ENCODE data around the gene SEMA5A. TPM values are rescaled to one million over a fixed set of nuclear protein-coding genes. Genes with fewer than 3 reads are reported as not detected.

The SEMA5A gene
- total and polyA plus RNA-seq, 7 donors = 0.24 to 3.9 (median 0.66) TPM

GRCh38 chr5:9467199-9468059, 78.4 kb downstream of the SEMA5A start:
- H3K27ac ChIP-seq = no peak overlapping the region
- intact Hi-C loops (cut with DNase I) = no loop called here
- no peaks in the 10 kb centered on the region for H3K36me3 ChIP-seq (ENCODE audit: insufficient read depth in 1 of 2, low read depth in 1 of 2)
- no peaks in the 10 kb centered on the region for H3K4me1 ChIP-seq
- ATAC-seq = no peak
- DNase-seq = no peak
- no peaks in the 10 kb centered on the region for H3K27me3 ChIP-seq (ENCODE audit: insufficient read depth in 3 of 3, low read length in 2 of 3)
- no peak overlapping the region for H3K4me3 ChIP-seq
- H3K9me3 ChIP-seq = no peaks in the 10 kb centered on the region
- TF ChIP-seq CTCF (IDR thresholded peaks at IDR 0.05) = no peak
- 80 to 86% (median 80%) methylated on average over 13 of the region's 13 CpGs for WGBS, 3 donors

GRCh38 chr5:9466697-9467096, 79.2 kb downstream of the SEMA5A start:
- no peaks in the 10 kb centered on the region for H3K27me3 ChIP-seq (ENCODE audit: insufficient read depth in 3 of 3, low read length in 2 of 3)
- intact Hi-C loops (cut with DNase I) = no loop called here

GRCh38 chr5:9464478-9464877, 81.4 kb downstream of the SEMA5A start:
- Histone ChIP-seq H3K4me1 (no peaks in the 10 kb centered on the region), H3K4me3 (no peak overlapping the region), H3K36me3 (ENCODE audit: insufficient read depth in 1 of 2, low read depth in 1 of 2) (no peaks in the 10 kb centered on the region), H3K27ac (no peak overlapping the region), H3K27me3 (ENCODE audit: insufficient read depth in 3 of 3, low read length in 2 of 3) (no peaks in the 10 kb centered on the region), H3K9me3 (peaks cover under 1% of the 10 kb centered on the region)
- no peak for DNase-seq
- TF ChIP-seq CTCF (IDR thresholded peaks at IDR 0.05) = no peak
- ATAC-seq = no peak
- intact Hi-C loops (cut with DNase I) = no loop called here
- 70 to 78% (median 76%) methylated on average over 5 of the region's 5 CpGs for WGBS, 3 donors

More at GRCh38 chr5:9466697-9467096, 79.2 kb downstream of the SEMA5A start:
- Histone ChIP-seq H3K36me3 (ENCODE audit: insufficient read depth in 1 of 2, low read depth in 1 of 2) (no peaks in the 10 kb centered on the region), H3K9me3 (no peaks in the 10 kb centered on the region), H3K4me3 (no peak overlapping the region), H3K27ac (no peak overlapping the region), H3K4me1 (no peaks in the 10 kb centered on the region)
- DNase-seq (no peak), ATAC-seq (no peak)
- TF ChIP-seq CTCF (IDR thresholded peaks at IDR 0.05) = no peak
- 35 to 57% (median 47%) methylated on average over 1 of the region's 1 CpG for WGBS, 3 donors

GRCh38 chr5:9462109-9462508, 83.8 kb downstream of the SEMA5A start:
- 88 to 99% (median 91%) methylated on average over 3 of the region's 3 CpGs for WGBS, 3 donors
- no peak for ATAC-seq

More at GRCh38 chr5:9462109-9462508, 83.8 kb downstream of the SEMA5A start:
- H3K9me3 ChIP-seq = peaks cover 4% of the 10 kb centered on the region
- no peak overlapping the region for H3K27ac ChIP-seq
- H3K4me3 ChIP-seq = no peak overlapping the region
- no peaks in the 10 kb centered on the region for H3K36me3 ChIP-seq (ENCODE audit: insufficient read depth in 1 of 2, low read depth in 1 of 2)
- no peaks in the 10 kb centered on the region for H3K4me1 ChIP-seq
- no peak for DNase-seq
- no peaks in the 10 kb centered on the region for H3K27me3 ChIP-seq (ENCODE audit: insufficient read depth in 3 of 3, low read length in 2 of 3)
- TF ChIP-seq CTCF (IDR thresholded peaks at IDR 0.05) = no peak
- intact Hi-C loops (cut with DNase I) = no loop called here
